GM12878 (cell line): ENCODE data around the gene PPP1R12A. TPM values are rescaled to one million over a fixed set of nuclear protein-coding genes. Genes with fewer than 3 reads are reported as not detected.

ENCODE experiments used
- ATAC-seq: fragments of 200-7000 bp; cut with Tn5 transposase; 3 replicates; pipeline ENCODE4 v1.9.1; 2020; ENCODE audit warnings: mild to moderate bottlenecking, moderate library complexity
- BruUV-seq: library from RNA; stranded (reverse); fragments of 400-500 nt; replicated peaks from 2 replicates; lab custom pipeline; 2021; lab: Mats Ljungman, UMichigan
- CTCF ChIA-PET: fragments of 300-600 bp; sonication (Branson Sonifier 250); formaldehyde crosslinking; extraction: SDS; loops from one replicate; lab custom pipeline; 2021; ENCODE audit warnings: inconsistent platforms; lab: Yijun Ruan, JAX
- POLR2A ChIA-PET: fragments of 350-600 bp; formaldehyde crosslinking; extraction: SDS; loops from one replicate; lab custom pipeline; 2021; ENCODE audit warnings: inconsistent platforms; lab: Charles Lee
- RAD21 ChIA-PET: fragments of 300-600 bp; sonication (Branson Sonifier 250); formaldehyde crosslinking; loops from one replicate; lab custom pipeline; 2023; ENCODE audit warnings: antibody characterized with exemption; ENCODE audit not compliant: unreplicated experiment; lab: Charles Lee
- SMC1A ChIA-PET: fragments of 300-600 bp; sonication (Branson Sonifier 250); formaldehyde crosslinking; loops from one replicate; lab custom pipeline; 2023; ENCODE audit not compliant: unreplicated experiment, uncharacterized antibody; lab: Charles Lee
- DNase-seq: peaks from one replicate; pipeline ENCODE4 v3.0.0-alpha.2; 2011; ENCODE audit warnings: low read depth, low spot score
- FAIRE-seq: peaks from 3 replicates; lab custom pipeline; 2011; peaks lifted over from hg19 to GRCh38; lab: Jason Lieb, UNC
- H2AFZ ChIP-seq: 2 replicates; pipeline ENCODE4 v1.6.0; 2011; ENCODE audit warnings: low read depth, low read length, control low read depth; ENCODE audit not compliant: control insufficient read depth
- H3K27ac ChIP-seq: 2 replicates; pipeline ENCODE4 v1.5.1; 2011; ENCODE audit warnings: control low read depth; ENCODE audit not compliant: control insufficient read depth, insufficient read depth
- H3K27me3 ChIP-seq, 2 experiments: replicated peaks in 1 of 2; 2 replicates each; pipeline versions ENCODE4 v1.6.0 to v1.6.1; 2011; ENCODE audit warnings: low read length in 1 of 2; ENCODE audit not compliant: control insufficient read depth in 2 of 2, insufficient read depth in 2 of 2
- H3K36me3 ChIP-seq, 2 experiments: 2 replicates each; pipeline ENCODE4 v1.5.1; 2011; ENCODE audit warnings: low read length in 1 of 2; ENCODE audit not compliant: control insufficient read depth in 2 of 2, insufficient read depth in 2 of 2
- H3K4me1 ChIP-seq: 2 replicates; pipeline ENCODE4 v1.6.1; 2011; ENCODE audit warnings: mild to moderate bottlenecking, low read length, moderate library complexity, mixed read lengths; ENCODE audit not compliant: control insufficient read depth, insufficient read depth
- H3K4me2 ChIP-seq: 2 replicates; pipeline ENCODE4 v1.6.0; 2011; ENCODE audit warnings: control low read depth; ENCODE audit not compliant: control insufficient read depth, insufficient read depth
- H3K4me3 ChIP-seq: fragments of 200-600 bp; sonication (generic); 2 replicates; pipeline ENCODE4 v1.5.1; 2016
- H3K79me2 ChIP-seq: 2 replicates; pipeline ENCODE4 v1.6.0; 2011; ENCODE audit warnings: low read length; ENCODE audit not compliant: control insufficient read depth, insufficient read depth
- H3K9ac ChIP-seq: 2 replicates; pipeline ENCODE4 v1.8.0; 2011; ENCODE audit warnings: low read length, control low read depth, mixed read lengths; ENCODE audit not compliant: control insufficient read depth, insufficient read depth
- H3K9me3 ChIP-seq: replicated peaks from 3 replicates; pipeline ENCODE4 v1.5.1; 2011; ENCODE audit warnings: mild to moderate bottlenecking, low read length; ENCODE audit not compliant: control insufficient read depth, insufficient read depth
- H4K20me1 ChIP-seq: 2 replicates; pipeline ENCODE4 v1.6.0; 2011; ENCODE audit not compliant: control insufficient read depth, insufficient read depth
- CEBPZ ChIP-seq: fragments of 150-350 bp; IDR thresholded peaks from 2 replicates; pipeline ENCODE4 v1.6.1; 2016; ENCODE audit warnings: low read depth, low read length
- CHD4 ChIP-seq: fragments of 200-600 bp; sonication (generic); IDR thresholded peaks from 2 replicates; pipeline ENCODE4 v1.6.1; 2016; ENCODE audit warnings: mild to moderate bottlenecking
- E2F8 ChIP-seq: fragments of 450-650 bp; IDR thresholded peaks from 2 replicates; pipeline ENCODE4 v1.6.1; 2018; ENCODE audit warnings: mild to moderate bottlenecking, low read depth, moderate library complexity; ENCODE audit not compliant: partially characterized antibody
- IRF3 ChIP-seq: fragments of 450-650 bp; IDR thresholded peaks from 2 replicates; pipeline ENCODE4 v1.6.1; 2014; ENCODE audit warnings: mild to moderate bottlenecking
- MYB ChIP-seq: fragments of 150-350 bp; IDR thresholded peaks from 2 replicates; pipeline ENCODE4 v1.6.1; 2014; ENCODE audit warnings: mild to moderate bottlenecking, low read depth, low read length, borderline replicate concordance
- NR2C1 ChIP-seq: fragments of 450-650 bp; IDR thresholded peaks from 2 replicates; pipeline ENCODE4 v1.6.1; 2017; ENCODE audit warnings: antibody characterized with exemption, mild to moderate bottlenecking, moderate library complexity
- NR2F1 ChIP-seq: fragments of 450-650 bp; conservative IDR thresholded peaks from 2 replicates; pipeline ENCODE4 v1.6.1; 2017; ENCODE audit warnings: mild to moderate bottlenecking
- POLR2AphosphoS5 ChIP-seq: IDR thresholded peaks from 2 replicates; pipeline ENCODE4 v1.6.1; 2011; ENCODE audit warnings: mild to moderate bottlenecking, low read length, inconsistent platforms
- RBBP5 ChIP-seq: fragments of 200-600 bp; sonication (generic); conservative IDR thresholded peaks from 2 replicates; pipeline ENCODE4 v1.6.1; 2016
- RELA ChIP-seq: fragments of 450-650 bp; IDR thresholded peaks from 2 replicates; pipeline ENCODE4 v1.8.0; 2014; ENCODE audit warnings: borderline replicate concordance; ENCODE audit not compliant: partially characterized antibody
- SIN3A ChIP-seq: IDR thresholded peaks from 2 replicates; pipeline ENCODE4 v1.6.1; 2012; ENCODE audit warnings: low read depth, low read length, improper control_type of control experiment
- SIX5 ChIP-seq: IDR thresholded peaks from 2 replicates; pipeline ENCODE4 v1.6.1; 2011; ENCODE audit warnings: mild to moderate bottlenecking, low read depth, low read length, moderate library complexity; ENCODE audit not compliant: severe bottlenecking
- SMAD1 ChIP-seq: fragments of 450-650 bp; IDR thresholded peaks from 2 replicates; pipeline ENCODE4 v1.6.1; 2018; ENCODE audit warnings: mild to moderate bottlenecking, low read depth; ENCODE audit not compliant: partially characterized antibody
- TARDBP ChIP-seq: IDR thresholded peaks from 2 replicates; pipeline ENCODE4 v1.6.1; 2016; ENCODE audit warnings: borderline replicate concordance
- YBX1 ChIP-seq: fragments of 450-650 bp; IDR thresholded peaks from 2 replicates; pipeline ENCODE4 v1.6.1; 2016; ENCODE audit warnings: antibody characterized with exemption
- ZNF24 ChIP-seq: fragments of 450-650 bp; IDR thresholded peaks from 2 replicates; pipeline ENCODE4 v1.6.1; 2017; ENCODE audit warnings: antibody characterized with exemption, mild to moderate bottlenecking
- ZNF274 ChIP-seq: IDR thresholded peaks from one replicate; pipeline ENCODE4 v1.8.0; 2011; ENCODE audit not compliant: insufficient read length, insufficient read depth
- WGBS: methylation state at CpG from one replicate; pipeline ENCODE4 v1.1.6; 2016; ENCODE audit warnings: low lambda C conversion rate; ENCODE audit not compliant: insufficient replicate concordance, insufficient coverage; ENCODE audit errors: missing lambda C conversion rate; 5-methylcytosine and 5-hydroxymethylcytosine counted together
- in situ Hi-C: fragments of 300-500 bp; cut with MboI; formaldehyde crosslinking; loops from 9 replicates; pipeline ENCODE4 v1.14.3; 2018; ENCODE audit warnings: mixed read lengths
- intact Hi-C: fragments of 100-400 bp; cut with micrococcal nuclease; formaldehyde crosslinking; loops from one replicate; pipeline ENCODE4 v1.14.2; 2022; ENCODE audit not compliant: unreplicated experiment
- polyA plus RNA-seq, 11 experiments: library from polyadenylated mRNA; depleted of rRNA in 4 of 11; unstranded in 6 of 11; stranded (reverse) in 5 of 11; fragments of >200 nt; fragmentation: Nextera tagmentation in 4 of 11; fragmentation: Illumina TruSeq in 1 of 11; extraction: Ambion mirVana in 4 of 11; extraction: Trizol in 1 of 11; gene quantifications; 1 replicate in 1 of 11; 2 replicates in 10 of 11; pipeline versions ENCODE4 v1.2.1 to v1.2.3, GENCODE V29; 2011 to 2016; ENCODE audit warnings: inconsistent platforms in 2 of 11, missing spikeins in 2 of 11, low read depth in 1 of 11
- total RNA-seq, 4 experiments: library from RNA; depleted of rRNA in 3 of 4; stranded (reverse); fragments of >200 nt in 3 of 4; fragmentation: Illumina TruSeq in 1 of 4; extraction: Trizol in 1 of 4; gene quantifications; 2 replicates each; pipeline versions ENCODE4 v1.2.1 to v1.2.3, GENCODE V29; 2013 to 2021

The PPP1R12A gene
- total and polyA plus RNA-seq, 10 of the 15 experiments (the other 5 are each of a cell fraction or from before 2014, with no cell fraction given), result 22.8 to 134 (median 51.4) TPM

DNA sequence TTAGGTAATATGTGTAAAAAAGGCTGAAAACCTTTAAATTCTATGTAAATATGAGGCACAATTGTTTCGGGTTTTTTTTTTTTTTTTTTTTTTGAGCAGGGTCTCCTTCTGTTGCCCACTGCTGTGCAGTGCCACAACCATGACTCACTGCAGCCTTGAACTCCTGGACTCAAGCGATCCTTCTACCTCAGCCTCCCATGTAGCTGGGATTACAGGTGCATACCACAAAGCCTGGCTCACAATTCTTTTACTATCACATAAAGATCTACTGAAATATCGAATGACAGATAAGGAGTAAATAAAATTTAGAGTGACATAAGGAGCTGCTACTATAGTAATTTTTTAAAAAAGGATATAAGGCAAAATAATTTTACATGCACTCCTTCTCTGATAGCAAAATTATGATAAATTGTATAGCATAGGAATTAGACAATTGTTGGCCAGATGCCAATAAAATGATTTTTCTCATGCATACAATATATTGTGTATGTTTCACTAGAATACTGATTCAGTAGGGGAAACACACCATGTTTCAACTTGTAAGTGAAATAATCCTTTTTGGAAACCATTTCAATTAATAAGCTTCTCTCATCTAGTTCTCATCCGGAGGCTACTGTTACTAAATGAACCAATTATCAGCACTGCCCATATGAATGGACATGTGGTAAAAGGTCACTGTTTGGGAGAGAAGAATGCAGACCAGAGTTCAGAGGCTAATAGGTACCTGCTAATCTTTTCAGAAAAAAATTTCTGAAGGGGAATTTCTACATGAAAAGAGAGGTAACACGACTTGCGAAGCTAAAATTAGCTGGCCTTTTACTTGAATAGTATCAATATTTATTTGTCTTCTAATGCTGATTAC, 108.4 kb downstream of the PPP1R12A start:
- no TSS peak for BruUV-seq
- DNase-seq, result no peak
- Histone ChIP-seq H3K4me3 (no peak overlapping the region), H3K4me1 (peaks cover 3% of the 10 kb centered on the region; the same call in 1 of the 2 replicates), H3K27me3 (no peaks in the 10 kb centered on the region), H3K4me2 (no peak overlapping the region), H3K79me2 (no peaks in the 10 kb centered on the region; the same call in 1 of the 2 replicates), H3K9me3 (no peaks in the 10 kb centered on the region), H3K36me3 (peaks cover 0 to 19% of the 10 kb centered on the region in 2 experiments; a peak in 2 of 4 replicates), H4K20me1 (no peaks in the 10 kb centered on the region), H3K27ac (no peak overlapping the region), H3K9ac (no peak overlapping the region), H2AFZ (no peak overlapping the region)
- WGBS, result 88% methylated on average over 6 of the region's 6 CpGs
- POLR2A ChIA-PET, result no interaction called here
- SMC1A ChIA-PET, result interaction anchor here (0.6 to 2.1 kb wide), 5 partner anchors 10 to 358 kb away, joined by 3 to 13 read pairs (median 3); no protein-coding TSS in a partner anchor
- RAD21 ChIA-PET, result interaction anchor here (0.7 kb wide), 1 partner anchor 1818 kb away, joined by 3 read pairs; no protein-coding TSS in a partner anchor
- peak; percentile 41 for FAIRE-seq
- CTCF ChIA-PET, result interaction anchor here (1.3 to 1.5 kb wide), 2 partner anchors 9 to 361 kb away, joined by 3 to 8 read pairs; no protein-coding TSS in a partner anchor
- intact Hi-C loops, result no loop called here
- ATAC-seq, result no peak
- in situ Hi-C loops, result no loop called here
- TF ChIP-seq SMAD1, result peak; percentile 79
- TF ChIP-seq NR2C1, result 0 out of 2 replicates have a peak, but pooled peaks have one; percentile 9
- TF ChIP-seq E2F8, result no peak
- TF ChIP-seq CHD4, result no peak
- TF ChIP-seq CEBPZ, result no peak
- no peak for TF ChIP-seq YBX1
- TF ChIP-seq ZNF24, result no peak
- TF ChIP-seq NR2F1, result peak; percentile 88
- no peak for TF ChIP-seq ZNF274
- TF ChIP-seq TARDBP, result no peak
- no peak for TF ChIP-seq RBBP5
- TF ChIP-seq POLR2AphosphoS5, result no peak
- no peak for TF ChIP-seq SIX5
- no peak for TF ChIP-seq RELA
- TF ChIP-seq SIN3A, result no peak
- TF ChIP-seq IRF3, result no peak
- no peak for TF ChIP-seq MYB
